GM18526 (cell line): ENCODE measurements around the gene LDB3.

Experiments used
- POLR2A ChIP-seq: IDR thresholded peaks from 3 replicates; pipeline ENCODE4 v1.6.1; 2011; ENCODE audit not compliant: insufficient read length; ENCODE audit errors: extremely low read depth

The LDB3 gene

DNA sequence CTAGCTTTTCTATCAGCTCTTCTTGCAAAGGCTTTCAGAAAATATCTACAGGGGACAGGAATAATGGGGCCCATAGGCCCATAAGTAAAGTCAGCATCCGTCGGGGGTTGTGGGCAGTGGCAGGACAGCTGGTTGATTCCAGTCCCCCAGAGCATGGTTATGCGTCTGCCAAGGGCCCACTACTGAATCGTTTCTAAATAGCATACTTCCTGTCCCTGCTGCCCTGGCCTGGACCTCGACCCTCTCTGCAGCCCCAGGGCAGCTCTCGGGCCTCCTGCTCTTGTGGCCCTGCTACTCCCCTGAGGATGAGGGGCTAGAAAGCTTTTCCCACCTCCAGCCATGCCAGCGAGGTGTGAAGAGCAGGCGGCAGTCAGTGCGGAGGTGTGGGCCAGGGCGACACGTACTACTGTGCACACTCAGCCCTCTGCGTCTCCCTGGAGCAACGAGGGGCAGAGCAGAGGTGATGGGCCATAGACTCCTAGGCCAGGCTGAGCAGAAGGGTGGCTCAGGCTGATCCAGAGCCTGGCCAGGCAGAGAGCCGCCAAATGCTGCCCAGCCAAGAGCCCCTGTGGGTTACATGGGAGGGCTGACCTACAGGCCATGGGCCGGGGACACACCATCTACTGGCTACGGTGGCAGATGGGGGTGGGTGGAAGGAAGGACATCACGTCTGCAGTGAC lies 18.7 kb upstream of the LDB3 start:
- no peak for TF ChIP-seq POLR2A

DNA sequence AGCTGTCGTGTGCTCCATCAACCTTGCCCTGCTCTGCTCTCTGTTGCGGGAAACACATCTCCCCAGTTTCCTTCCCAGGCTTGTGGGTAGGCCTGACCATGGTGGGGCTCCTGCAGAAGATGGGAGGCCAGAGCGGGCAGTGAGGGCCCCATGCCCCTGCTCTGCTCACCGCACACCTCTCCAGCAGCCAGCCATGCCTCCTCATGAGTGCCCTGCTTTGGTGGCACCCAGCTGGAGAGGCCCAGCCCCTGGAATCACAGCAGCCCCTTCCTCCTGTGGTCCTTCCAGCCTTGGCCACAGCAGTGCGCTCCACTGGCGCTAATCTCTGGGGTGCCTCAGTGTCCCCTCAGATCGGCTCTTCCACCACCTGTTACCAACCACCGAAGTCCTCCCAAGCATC lies 18.2 kb upstream of the LDB3 start:
- TF ChIP-seq POLR2A: no peak

DNA sequence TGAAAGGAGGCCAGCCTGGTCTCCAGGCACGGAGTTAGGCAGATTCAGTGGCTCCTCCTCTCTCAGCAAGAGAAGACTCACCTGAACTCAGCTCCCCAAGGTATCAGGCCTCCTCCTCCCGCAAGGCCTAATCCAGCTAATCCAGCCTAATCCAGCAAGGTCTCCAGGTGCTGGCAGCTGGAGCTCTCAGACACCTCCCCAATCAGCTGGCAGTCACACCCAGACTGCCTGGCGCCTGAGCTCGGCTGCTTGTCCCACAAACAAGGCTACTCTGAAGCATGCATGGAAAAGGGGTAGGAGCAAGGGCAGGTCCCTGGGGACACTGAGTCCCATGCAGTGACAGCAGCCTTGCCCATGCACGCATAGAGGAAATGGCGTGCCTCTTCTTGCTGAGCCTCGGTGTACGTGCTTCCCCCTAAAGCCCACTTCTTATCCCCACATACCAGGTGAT lies 17.3 kb upstream of the LDB3 start:
- no peak for TF ChIP-seq POLR2A

DNA sequence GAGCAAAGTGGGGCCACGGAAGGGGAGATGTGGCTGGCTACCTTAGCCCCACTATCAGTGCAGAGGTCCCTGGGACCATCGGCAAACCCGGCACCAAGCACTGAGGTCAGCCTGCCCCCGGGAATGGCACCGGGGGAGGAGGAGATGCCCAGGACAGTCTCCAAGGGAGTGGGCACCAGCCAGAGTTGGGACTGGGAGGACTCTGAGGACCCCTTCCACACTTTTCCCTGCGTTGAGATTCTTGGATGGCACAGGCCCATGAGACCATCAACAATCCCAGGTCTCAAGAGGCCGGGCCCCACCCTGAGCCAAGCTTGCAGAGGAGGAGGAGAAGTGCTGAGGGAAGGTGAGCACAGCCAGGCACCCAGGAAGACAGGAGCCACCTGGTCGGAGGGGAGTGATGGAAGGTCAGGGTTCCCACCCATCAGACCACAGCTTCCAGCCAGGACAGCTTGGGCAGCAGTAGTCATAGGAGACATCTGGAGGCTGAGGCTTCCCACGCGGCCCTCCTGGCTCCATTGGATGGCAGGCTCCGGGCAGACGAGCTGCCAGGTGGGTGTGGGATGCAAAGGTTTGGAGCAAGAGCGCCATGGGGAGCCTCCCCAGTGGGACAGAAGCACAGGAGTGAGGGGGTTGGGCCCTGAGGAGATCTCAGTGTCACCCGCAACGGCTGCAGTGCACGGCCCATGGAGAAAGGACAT lies 16.5 kb upstream of the LDB3 start:
- TF ChIP-seq POLR2A: no peak

DNA sequence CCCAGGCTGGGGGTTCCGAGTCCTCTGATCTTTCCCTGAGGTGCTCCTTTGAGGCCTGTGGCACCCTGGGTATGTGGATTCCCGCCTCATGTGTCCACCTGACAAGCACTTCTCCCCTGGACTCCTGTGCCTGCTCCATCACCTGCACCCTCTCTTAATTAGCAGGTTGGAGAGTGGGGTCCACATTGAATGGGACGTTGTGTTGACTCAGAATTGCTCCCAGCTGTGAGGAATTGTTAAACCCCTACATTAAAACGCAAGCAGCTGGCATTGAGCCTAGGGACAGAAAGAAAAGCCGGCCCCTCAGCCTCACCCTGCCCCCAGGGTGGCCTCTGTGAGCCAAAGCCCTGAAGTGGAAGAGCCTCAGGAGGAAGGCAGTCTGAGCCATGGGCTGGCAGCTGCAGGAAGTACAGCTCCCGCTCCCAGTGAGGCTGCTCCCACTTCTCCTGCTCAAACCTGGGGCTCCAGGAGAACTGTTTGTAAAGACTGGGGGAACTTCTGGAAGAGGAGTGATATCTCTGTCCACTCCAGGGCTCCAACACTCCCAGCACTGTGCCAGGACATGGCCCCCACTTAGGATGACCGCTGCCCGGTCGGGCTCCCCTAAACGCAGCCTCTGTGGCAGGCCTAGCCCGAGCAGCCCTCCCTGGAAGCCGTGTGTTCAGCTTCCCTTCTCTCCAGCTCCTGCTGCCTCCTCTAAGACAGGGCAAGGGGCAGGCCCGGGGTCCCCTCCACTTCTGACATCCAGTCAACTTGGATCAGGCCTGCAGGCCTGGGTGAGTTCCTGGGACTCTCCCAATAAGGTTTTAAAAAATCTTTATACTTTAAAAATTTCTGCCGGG lies 15.7 kb upstream of the LDB3 start:
- TF ChIP-seq POLR2A: no peak

DNA sequence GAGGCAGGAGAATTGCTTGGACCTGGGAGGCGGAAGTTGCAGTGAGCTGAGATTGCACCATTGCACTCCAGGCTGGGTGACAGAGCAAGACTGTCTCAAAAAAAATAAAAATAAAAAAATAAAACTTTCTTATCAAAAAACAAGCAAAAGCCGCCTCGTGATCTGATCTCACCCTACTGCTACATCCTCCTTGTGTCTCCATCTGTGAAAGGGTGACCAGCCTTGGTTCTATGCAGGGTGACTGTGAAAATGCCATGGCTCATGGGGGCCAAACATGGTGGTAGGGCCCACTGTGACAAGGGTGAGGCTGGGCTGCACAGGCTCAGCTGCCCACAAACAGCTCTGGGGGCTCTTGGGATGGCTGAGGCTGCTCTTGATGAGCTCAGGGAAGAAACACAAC lies 14.9 kb upstream of the LDB3 start:
- TF ChIP-seq POLR2A: no peak

DNA sequence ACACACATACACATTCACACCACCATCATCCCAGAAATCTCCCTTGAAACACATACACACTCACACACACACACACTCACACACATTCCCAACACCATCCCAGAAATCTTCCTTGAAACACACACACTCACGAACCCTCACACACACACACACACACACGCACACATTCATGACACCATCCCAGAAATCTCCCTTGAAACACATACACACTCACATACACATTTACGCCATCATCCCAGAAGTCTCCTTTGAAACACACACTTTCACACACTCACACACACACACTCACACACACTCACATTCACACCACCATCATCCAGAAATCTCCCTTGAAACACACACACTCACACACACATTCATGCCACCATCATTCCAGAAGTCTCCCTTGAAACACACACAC lies 14.3 kb upstream of the LDB3 start:
- TF ChIP-seq POLR2A: no peak

DNA sequence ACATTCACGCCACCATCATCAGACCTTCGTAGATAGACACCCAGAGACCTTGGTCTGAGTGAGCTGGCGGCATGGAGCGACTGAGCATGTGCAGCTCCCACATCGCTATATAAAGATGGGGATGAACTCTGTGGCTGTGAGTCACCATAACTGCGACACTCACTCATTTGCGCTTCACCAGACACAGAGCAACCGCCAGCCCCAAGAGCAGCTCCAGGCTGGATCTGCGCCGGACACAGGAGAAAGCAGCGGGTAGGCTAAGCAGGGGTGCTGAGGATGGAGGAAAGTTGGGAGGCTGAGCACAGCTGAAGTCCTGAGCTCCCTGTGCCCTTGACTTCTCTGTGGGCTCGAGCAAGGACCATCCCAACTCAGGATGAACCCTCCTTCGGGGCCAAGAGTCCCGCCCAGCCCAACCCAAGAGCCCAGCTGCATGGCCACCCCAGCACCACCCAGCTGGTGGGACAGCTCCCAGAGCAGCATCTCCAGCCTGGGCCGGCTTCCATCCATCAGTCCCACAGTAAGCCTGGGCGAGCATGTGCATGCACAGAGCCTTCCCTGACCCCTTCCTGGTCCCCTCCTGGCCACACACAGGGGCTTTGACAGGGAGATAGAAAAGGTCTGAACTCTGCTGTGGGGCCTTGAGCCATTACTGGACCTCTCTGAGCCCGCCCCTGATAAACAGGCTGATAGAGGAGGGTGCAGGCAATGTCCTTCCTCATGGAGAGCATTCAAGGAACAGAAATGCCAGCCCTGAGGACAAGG lies 13.7 kb upstream of the LDB3 start, which contains the start of gene OPN4:
Gene OPN4 (plus strand): TSS at position 137 of the 762 bp plus-strand sequence. CDS start 237 bp downstream, at position 374.
- no peak for TF ChIP-seq POLR2A

DNA sequence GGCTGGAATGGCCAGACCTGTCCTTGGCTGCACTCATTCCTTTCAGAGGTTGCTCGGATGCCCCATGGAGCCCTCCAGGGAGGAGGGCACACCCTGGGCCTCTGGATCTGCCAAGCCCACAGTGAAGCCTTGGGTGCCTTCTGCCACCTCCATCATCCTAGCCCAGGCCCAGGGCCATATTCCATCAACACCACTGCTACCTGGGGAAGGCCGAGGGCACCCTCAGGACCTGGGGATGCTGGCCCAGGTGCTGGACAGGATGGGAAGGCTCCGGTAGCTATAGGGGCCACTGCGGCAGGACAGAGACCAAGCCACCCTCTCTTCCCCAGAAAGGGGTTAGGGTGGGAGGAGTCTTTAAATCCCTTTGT lies 13.2 kb upstream of the LDB3 start:
- no peak for TF ChIP-seq POLR2A

DNA sequence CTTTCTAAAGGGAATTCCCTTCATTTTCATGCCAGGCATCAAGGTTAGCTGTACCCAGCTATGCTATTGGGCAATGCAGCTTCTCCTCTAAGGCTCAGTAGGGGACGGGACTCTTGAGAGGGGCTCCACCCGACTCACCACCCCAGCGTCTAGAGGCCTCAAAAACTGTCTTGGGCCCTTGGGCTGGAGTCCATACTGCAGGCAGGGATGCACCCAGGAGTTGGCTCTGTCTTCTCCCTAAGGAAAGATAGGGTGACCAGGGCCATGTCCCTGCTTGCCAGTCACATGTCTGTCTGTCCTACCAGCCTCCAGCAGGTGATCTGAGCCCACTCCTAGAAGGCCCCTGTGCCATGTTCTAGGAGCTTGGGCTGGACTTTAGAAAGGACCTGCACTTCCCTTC lies 12.7 kb upstream of the LDB3 start:
- TF ChIP-seq POLR2A: no peak

DNA sequence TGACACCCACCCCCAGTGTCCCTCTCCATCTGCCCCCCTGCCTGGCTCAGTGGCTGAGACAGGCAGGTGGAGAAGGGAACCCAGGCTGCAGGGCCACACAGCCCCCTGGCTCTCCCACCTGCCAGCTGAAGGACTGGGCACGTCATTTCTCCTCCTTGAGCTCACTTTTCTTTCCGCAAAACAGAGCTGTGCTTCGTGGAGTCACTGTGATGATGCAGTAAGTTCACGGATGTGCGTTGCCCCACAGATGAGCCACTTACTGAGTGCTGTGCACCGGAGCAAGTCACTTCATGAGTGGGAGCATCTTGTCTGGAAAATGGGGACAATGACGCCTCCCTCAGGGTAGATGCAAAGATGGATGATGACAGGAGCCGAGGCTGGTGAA lies 11.3 kb upstream of the LDB3 start:
- TF ChIP-seq POLR2A: no peak

DNA sequence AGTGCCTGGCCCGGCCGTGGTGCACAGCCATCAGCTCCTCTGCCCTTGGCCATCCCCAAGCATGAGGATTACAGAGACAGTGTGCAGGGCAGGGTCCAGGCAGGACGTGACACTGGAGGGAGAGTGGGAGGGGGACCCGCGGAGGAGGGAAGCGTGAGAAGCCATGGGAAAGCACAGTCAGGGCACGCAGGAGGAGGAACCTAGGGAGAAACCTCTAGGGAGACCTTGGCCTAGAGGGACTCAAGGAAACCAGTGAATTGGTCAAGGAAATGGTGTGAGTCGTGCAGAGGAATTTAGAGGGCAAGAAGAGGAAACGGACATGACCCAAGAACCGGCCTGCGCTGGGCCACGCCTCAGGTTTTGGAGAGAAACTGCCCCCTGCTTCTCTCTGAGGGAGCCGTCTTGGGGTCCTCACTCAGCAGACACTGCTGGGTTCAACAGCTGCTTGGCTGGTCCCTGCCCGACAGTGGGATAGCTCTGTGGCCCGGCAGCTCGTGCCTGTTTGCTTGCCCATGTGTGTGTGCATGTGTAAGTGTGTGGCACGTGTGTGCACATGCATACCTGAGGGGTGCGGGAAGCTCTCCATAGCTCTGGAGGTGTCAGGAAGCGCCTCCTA lies 10.8 kb upstream of the LDB3 start:
- TF ChIP-seq POLR2A: no peak

DNA sequence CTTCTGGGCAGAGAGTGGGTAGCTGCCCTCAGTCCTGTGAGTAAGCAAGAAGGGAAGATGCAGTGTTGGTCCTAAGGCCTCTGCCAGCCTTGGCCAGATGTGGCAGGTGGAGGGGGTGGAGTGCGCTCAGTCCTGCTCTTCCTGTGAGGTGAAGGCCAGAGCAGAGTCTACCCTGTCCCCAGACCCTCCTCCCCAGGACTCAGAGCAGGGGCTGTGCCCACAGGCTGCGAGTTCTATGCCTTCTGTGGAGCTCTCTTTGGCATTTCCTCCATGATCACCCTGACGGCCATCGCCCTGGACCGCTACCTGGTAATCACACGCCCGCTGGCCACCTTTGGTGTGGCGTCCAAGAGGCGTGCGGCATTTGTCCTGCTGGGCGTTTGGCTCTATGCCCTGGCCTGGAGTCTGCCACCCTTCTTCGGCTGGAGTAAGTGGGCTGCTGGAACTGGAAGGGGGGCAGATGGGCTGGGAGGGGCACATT lies 10.0 kb upstream of the LDB3 start:
- no peak for TF ChIP-seq POLR2A

DNA sequence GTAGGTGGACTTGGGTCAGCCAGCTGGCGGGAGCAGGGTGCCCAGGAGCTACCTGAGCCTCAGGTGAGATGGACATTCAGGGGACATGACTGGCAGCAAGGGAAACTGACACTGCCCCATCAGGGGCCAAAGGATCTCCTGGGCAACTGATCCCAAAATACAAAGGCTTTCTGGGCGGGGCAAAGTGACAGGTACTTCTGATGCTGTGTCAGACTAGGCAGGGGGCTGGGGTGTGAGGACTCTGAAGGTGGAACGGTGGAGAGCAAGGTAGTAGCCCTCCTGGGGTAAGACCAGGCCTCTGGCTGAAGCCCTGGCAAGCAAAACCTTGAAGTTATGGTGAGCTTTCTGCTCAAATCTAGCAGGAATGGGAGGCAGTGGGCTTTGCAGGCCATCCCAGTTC lies 9.6 kb upstream of the LDB3 start:
- no peak for TF ChIP-seq POLR2A
